Measurements from ENCODE around the gene LETM1. TPM values are rescaled to one million over a fixed set of nuclear protein-coding genes. Genes with fewer than 3 reads are reported as not detected.

The LETM1 gene
- total and polyA plus RNA-seq, 2 of the 8 experiments (the other 6 are each of a cell fraction or from before 2014, with no cell fraction given): 19.8 to 50.1 TPM

GRCh38 chr4:1870578-1871443, 14.9 kb upstream of the LETM1 start, which contains the start of gene NSD2 (continued):
- TF ChIP-seq TAF7 (optimal IDR thresholded peaks at IDR 0.05; ENCODE audit: borderline replicate concordance, low read depth, low read length) (peak; percentile 29), MAX (IDR thresholded peaks at IDR 0.05) (peak; percentile 95), KDM1A (IDR thresholded peaks at IDR 0.05; ENCODE audit: borderline replicate concordance, low read length) (peak; percentile 53), HDAC2 (IDR thresholded peaks at IDR 0.05; ENCODE audit: borderline replicate concordance in 1 of 2, low read depth in 2 of 2, low read length in 2 of 2) (peak in 1 of 2 experiments; percentile 84; a peak in 1 of 4 replicates), EP300 (IDR thresholded peaks at IDR 0.05; ENCODE audit: borderline replicate concordance in 1 of 2, low read depth in 2 of 2, low read length in 2 of 2) (no peak), PHF8 (conservative IDR thresholded peaks at IDR 0.05; ENCODE audit: low read depth, low read length) (peak; percentile 84), FOSL1 (IDR thresholded peaks at IDR 0.05; ENCODE audit: insufficient read depth, low read depth, low read length) (no peak), SP4 (IDR thresholded peaks at IDR 0.05; ENCODE audit: low read length) (no peak)
